DND-41 (cell line): ENCODE results near the gene PTPDC1.

Experiments
- EZH2 ChIP-seq: IDR thresholded peaks from 3 replicates; pipeline ENCODE4 v1.6.1; 2012; ENCODE audit warnings: borderline replicate concordance, low read depth, mild to moderate bottlenecking, moderate library complexity, low read length, inconsistent platforms; ENCODE audit not compliant: severe bottlenecking
- TF ChIP-seq, protein P1 (sequence below): IDR thresholded peaks from 2 replicates; pipeline ENCODE4 v1.5.1; 2012; ENCODE audit warnings: borderline replicate concordance, low read length, moderate library complexity, mild to moderate bottlenecking; ENCODE audit not compliant: poor library complexity, severe bottlenecking; ENCODE audit errors: extremely low read depth

DNA sequence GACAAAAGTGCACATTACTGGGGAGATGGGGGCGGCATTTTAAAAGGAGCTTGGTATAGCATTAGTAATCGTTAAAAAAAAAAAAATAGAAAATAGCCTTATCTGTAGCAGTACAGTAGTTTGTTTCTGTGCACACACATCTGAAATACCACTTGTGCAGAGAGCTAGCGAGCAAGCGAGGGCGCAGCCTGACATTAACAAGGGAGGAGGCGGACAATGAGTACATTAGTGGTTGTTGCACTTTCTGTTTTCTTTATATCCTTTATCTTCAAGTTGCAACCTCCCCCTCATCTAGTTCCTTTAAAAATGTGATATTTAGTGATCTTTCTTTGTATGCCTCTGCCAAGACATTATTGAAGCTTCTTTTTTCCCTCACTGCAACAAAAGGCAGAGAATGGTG lies 880 bp upstream of the PTPDC1 start:
- TF ChIP-seq EZH2 = no peak
- TF ChIP-seq, protein P1, sequence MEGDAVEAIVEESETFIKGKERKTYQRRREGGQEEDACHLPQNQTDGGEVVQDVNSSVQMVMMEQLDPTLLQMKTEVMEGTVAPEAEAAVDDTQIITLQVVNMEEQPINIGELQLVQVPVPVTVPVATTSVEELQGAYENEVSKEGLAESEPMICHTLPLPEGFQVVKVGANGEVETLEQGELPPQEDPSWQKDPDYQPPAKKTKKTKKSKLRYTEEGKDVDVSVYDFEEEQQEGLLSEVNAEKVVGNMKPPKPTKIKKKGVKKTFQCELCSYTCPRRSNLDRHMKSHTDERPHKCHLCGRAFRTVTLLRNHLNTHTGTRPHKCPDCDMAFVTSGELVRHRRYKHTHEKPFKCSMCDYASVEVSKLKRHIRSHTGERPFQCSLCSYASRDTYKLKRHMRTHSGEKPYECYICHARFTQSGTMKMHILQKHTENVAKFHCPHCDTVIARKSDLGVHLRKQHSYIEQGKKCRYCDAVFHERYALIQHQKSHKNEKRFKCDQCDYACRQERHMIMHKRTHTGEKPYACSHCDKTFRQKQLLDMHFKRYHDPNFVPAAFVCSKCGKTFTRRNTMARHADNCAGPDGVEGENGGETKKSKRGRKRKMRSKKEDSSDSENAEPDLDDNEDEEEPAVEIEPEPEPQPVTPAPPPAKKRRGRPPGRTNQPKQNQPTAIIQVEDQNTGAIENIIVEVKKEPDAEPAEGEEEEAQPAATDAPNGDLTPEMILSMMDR = no peak
